Caco-2 (cell line): ENCODE results near the gene ARAP1. TPM values are rescaled to one million over a fixed set of nuclear protein-coding genes. Genes with fewer than 3 reads are reported as not detected.
A peak's percentile ranks its signal among the peaks of the same experiment; 100 is the strongest.

Source experiments
- BruUV-seq: library from RNA; stranded (reverse); fragments of 400-500 nt; replicated peaks from 2 replicates; lab custom pipeline; 2021; lab: Mats Ljungman, UMichigan
- CTCF ChIA-PET: fragments of 300-600 bp; sonication (Branson Sonifier 250); formaldehyde crosslinking; loops from one replicate; lab custom pipeline; 2022; ENCODE audit warnings: antibody characterized with exemption; lab: Charles Lee
- POLR2A ChIA-PET: fragments of 300-600 bp; sonication (Branson Sonifier 250); formaldehyde crosslinking; loops from one replicate; lab custom pipeline; 2022; ENCODE audit warnings: antibody characterized with exemption; lab: Charles Lee
- DNase-seq, 2 experiments: peaks; one replicate each; pipeline versions ENCODE4 v3.0.0 to v3.0.0-alpha.2; 2020 to 2022
- H3K27me3 ChIP-seq: replicated peaks from 2 replicates; pipeline ENCODE4 v1.6.0; 2011; ENCODE audit warnings: low read length; ENCODE audit not compliant: control insufficient read depth, insufficient read depth
- H3K36me3 ChIP-seq: 2 replicates; pipeline ENCODE4 v1.5.1; 2011; ENCODE audit warnings: low read length; ENCODE audit not compliant: control insufficient read depth, insufficient read depth
- H3K4me1 ChIP-seq: fragments of 250-450 bp; sonication (Bioruptor Pico); 2 replicates; pipeline ENCODE4 v1.5.1; 2020; ENCODE audit warnings: mild to moderate bottlenecking
- H3K4me3 ChIP-seq: 2 replicates; pipeline ENCODE4 v1.5.1; 2011; ENCODE audit warnings: low read depth, mild to moderate bottlenecking, control low read depth, low read length
- H3K9me3 ChIP-seq: fragments of 250-450 bp; sonication (Bioruptor Pico); 2 replicates; pipeline ENCODE4 v1.5.1; 2020; ENCODE audit warnings: mild to moderate bottlenecking, moderate library complexity
- H3K27ac Mint-ChIP-seq: one replicate; pipeline ENCODE4 v1.8.0; 2022; ENCODE audit warnings: mixed read lengths; ENCODE audit not compliant: unreplicated experiment
- H3K27me3 Mint-ChIP-seq: one replicate; pipeline ENCODE4 v1.8.0; 2022; ENCODE audit warnings: mixed read lengths; ENCODE audit not compliant: insufficient read depth, unreplicated experiment
- H3K36me3 Mint-ChIP-seq: one replicate; pipeline ENCODE4 v1.8.0; 2022; ENCODE audit warnings: mild to moderate bottlenecking, mixed read lengths; ENCODE audit not compliant: insufficient read depth, unreplicated experiment
- H3K4me1 Mint-ChIP-seq: one replicate; pipeline ENCODE4 v1.8.0; 2022; ENCODE audit warnings: low read depth, mixed read lengths; ENCODE audit not compliant: unreplicated experiment
- H3K4me3 Mint-ChIP-seq: one replicate; pipeline ENCODE4 v1.8.0; 2022; ENCODE audit warnings: mild to moderate bottlenecking, moderate library complexity, mixed read lengths; ENCODE audit not compliant: unreplicated experiment
- H3K9me3 Mint-ChIP-seq: one replicate; pipeline ENCODE4 v1.8.0; 2022; ENCODE audit warnings: mixed read lengths; ENCODE audit not compliant: unreplicated experiment
- CTCF ChIP-seq, 2 experiments: fragments of 200-600 bp in 1 of 2; IDR thresholded peaks; 1 replicate in 1 of 2; 2 replicates in 1 of 2; pipeline versions ENCODE4 v1.5.1 to v1.8.0; 2011 to 2022; ENCODE audit warnings: antibody characterized with exemption in 1 of 2, control low read depth in 1 of 2, inconsistent platforms in 1 of 2, low read depth in 1 of 2, low read length in 1 of 2, mild to moderate bottlenecking in 1 of 2, moderate library complexity in 1 of 2; ENCODE audit not compliant: insufficient read depth in 1 of 2, severe bottlenecking in 1 of 2, unreplicated experiment in 1 of 2
- intact Hi-C: fragments of 100-400 bp; cut with micrococcal nuclease; formaldehyde crosslinking; loops from one replicate; pipeline ENCODE4 v1.10.0; 2022; ENCODE audit not compliant: unreplicated experiment
- total RNA-seq: library from RNA; stranded (reverse); gene quantifications from 2 replicates; pipeline ENCODE4 v1.2.3, GENCODE V29; 2022

Gene ARAP1
- total RNA-seq, 1 experiment from 2014 or later, result 87.1 TPM

- Histone ChIP-seq H3K4me1 (peaks cover 40% of the 10 kb centered on the region), H3K36me3 (0 out of 2 replicates have a peak, but pooled peaks cover 1% of the 10 kb centered on the region), H3K4me3 (no peak overlapping the region), H3K27me3 (no peaks in the 10 kb centered on the region), H3K9me3 (no peaks in the 10 kb centered on the region)
- H3K4me3 Mint-ChIP-seq, result no peak overlapping the region
- intact Hi-C loops, result no loop called here
- peaks cover 56% of the 10 kb centered on the region for H3K4me1 Mint-ChIP-seq
- ChIA-PET CTCF (interaction anchor here (3.4 kb wide), 1 partner anchor 15 kb away, joined by 20 read pairs; no protein-coding TSS in a partner anchor), POLR2A (interaction anchor here (0.6 kb wide), 1 partner anchor 19 kb away, joined by 3 read pairs; no protein-coding TSS in a partner anchor)
- no peak for TF ChIP-seq CTCF (IDR thresholded peaks at IDR 0.05; ENCODE audit: insufficient read depth in 1 of 2, low read depth in 1 of 2, low read length in 1 of 2, severe bottlenecking in 1 of 2, unreplicated experiment in 1 of 2)
- H3K27me3 Mint-ChIP-seq, result no peaks in the 10 kb centered on the region
- H3K27ac Mint-ChIP-seq, result peak overlapping the region; percentile 91
- peaks cover 22% of the 10 kb centered on the region for H3K36me3 Mint-ChIP-seq
- no peak for DNase-seq
- H3K9me3 Mint-ChIP-seq, result no peaks in the 10 kb centered on the region
- BruUV-seq, result no TSS peak
Measured at GRCh38 chr11:72740060-72740424, 12.2 kb downstream of the ARAP1 start.

GRCh38 chr11:72739240-72740059 lies 12.8 kb downstream of the ARAP1 start:
- no peak overlapping the region for H3K27ac Mint-ChIP-seq
- TF ChIP-seq CTCF (IDR thresholded peaks at IDR 0.05; ENCODE audit: insufficient read depth in 1 of 2, low read depth in 1 of 2, low read length in 1 of 2, severe bottlenecking in 1 of 2, unreplicated experiment in 1 of 2), result no peak
- DNase-seq, result no peak
- POLR2A ChIA-PET, result interaction anchor here (0.6 kb wide), 1 partner anchor 20 kb away, joined by 3 read pairs; no protein-coding TSS in a partner anchor
- no TSS peak for BruUV-seq
- H3K4me1 Mint-ChIP-seq, result peaks cover 54% of the 10 kb centered on the region
- H3K4me1 ChIP-seq, result peaks cover 40% of the 10 kb centered on the region
- H3K36me3 Mint-ChIP-seq, result peaks cover 22% of the 10 kb centered on the region
- H3K36me3 ChIP-seq, result 0 out of 2 replicates have a peak, but pooled peaks cover 1% of the 10 kb centered on the region
- intact Hi-C loops, result no loop called here
- no peak overlapping the region for H3K4me3 Mint-ChIP-seq
- H3K9me3 ChIP-seq, result no peaks in the 10 kb centered on the region
- no peak overlapping the region for H3K4me3 ChIP-seq
- H3K27me3 Mint-ChIP-seq, result no peaks in the 10 kb centered on the region
- H3K27me3 ChIP-seq, result no peaks in the 10 kb centered on the region
- CTCF ChIA-PET, result interaction anchor here (3.4 kb wide), 1 partner anchor 14 kb away, joined by 20 read pairs; no protein-coding TSS in a partner anchor
- H3K9me3 Mint-ChIP-seq, result no peaks in the 10 kb centered on the region

GRCh38 chr11:72738199-72739141 lies 13.7 kb downstream of the ARAP1 start:
- intact Hi-C loops, result no loop called here
- no TSS peak for BruUV-seq
- peaks cover 16% of the 10 kb centered on the region for H3K36me3 Mint-ChIP-seq
- no peak for DNase-seq
- Histone ChIP-seq H3K9me3 (no peaks in the 10 kb centered on the region), H3K27me3 (no peaks in the 10 kb centered on the region), H3K4me3 (no peak overlapping the region), H3K36me3 (0 out of 2 replicates have a peak, but pooled peaks cover 1% of the 10 kb centered on the region), H3K4me1 (peaks cover 34% of the 10 kb centered on the region)
- H3K27ac Mint-ChIP-seq, result peak overlapping the region; percentile 6
- peaks cover 44% of the 10 kb centered on the region for H3K4me1 Mint-ChIP-seq
- ChIA-PET POLR2A (no interaction called here), CTCF (interaction anchor here (1.3 kb wide), 2 partner anchors 12 to 13 kb away, joined by 3 to 4 read pairs; no protein-coding TSS in a partner anchor)
- TF ChIP-seq CTCF (IDR thresholded peaks at IDR 0.05; ENCODE audit: insufficient read depth in 1 of 2, low read depth in 1 of 2, low read length in 1 of 2, severe bottlenecking in 1 of 2, unreplicated experiment in 1 of 2), result no peak
- H3K4me3 Mint-ChIP-seq, result no peak overlapping the region
- no peaks in the 10 kb centered on the region for H3K27me3 Mint-ChIP-seq
- H3K9me3 Mint-ChIP-seq, result no peaks in the 10 kb centered on the region
